Measurements from ENCODE around the gene DOCK8.

DOCK8 gene

DNA sequence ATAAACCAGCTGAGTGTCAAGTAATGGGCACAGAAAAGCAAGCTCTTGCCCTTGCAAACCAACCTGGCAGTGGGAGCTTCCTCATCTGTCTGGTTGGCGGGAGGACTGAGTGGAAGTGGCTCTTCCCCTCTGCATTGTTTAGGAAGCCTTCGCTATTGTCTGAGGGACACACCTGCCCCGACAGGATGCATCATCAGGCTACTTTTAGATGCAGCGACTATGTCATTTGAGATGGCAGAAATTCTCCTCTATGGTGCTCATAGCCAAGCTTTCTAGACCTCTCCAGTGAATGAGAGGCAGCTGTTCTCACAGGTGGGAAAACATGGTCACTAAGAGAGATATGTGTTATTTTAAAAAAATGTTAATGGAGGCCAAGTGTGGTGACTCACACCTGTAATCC lies 104.0 kb downstream of the DOCK8 start:
- DNase-seq: peak; percentile 18

DNA sequence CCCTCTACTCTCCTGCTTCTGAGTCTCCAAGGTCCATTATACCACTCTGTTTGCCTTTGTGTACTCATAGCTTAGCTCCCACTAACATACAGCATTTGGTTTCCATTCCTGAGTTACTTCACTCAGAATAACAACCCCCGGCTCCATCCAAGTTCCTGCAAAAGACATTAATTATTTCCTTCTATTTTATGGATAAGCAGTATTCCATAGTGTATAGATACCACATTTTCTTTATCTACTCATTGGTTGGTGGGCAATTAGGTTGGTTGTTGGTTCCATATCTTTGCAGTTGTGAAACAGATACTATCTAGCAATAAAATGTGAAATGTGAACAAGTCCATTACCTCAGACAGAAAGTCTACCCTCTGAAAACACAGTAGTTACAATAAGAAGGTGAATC lies 110.3 kb downstream of the DOCK8 start:
- no peak for DNase-seq

- no peak for DNase-seq
Observed at GRCh38 chr9:326667-327066, 112.0 kb downstream of the DOCK8 start.

- DNase-seq: no peak
Observed at GRCh38 chr9:328453-328852, 113.8 kb downstream of the DOCK8 start.

DNA sequence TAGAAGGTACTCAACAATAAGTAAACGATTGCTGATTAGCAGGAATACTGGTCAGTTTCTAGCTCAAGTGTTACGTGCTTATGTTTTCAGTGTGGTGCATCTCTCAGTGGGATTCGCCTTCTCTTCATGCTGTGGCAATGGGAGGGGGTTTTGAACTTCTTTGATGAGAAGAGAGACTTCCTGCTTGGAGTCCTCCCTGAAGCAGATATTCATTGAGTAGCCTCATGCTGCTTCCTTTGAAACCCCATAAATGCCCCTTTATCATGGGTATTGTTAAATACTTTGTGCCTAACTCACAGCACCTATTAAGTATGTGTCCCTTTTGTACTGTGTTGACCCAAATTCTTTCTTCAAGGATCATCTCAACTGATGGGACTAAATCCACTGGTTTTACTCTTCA lies 116.5 kb downstream of the DOCK8 start:
- DNase-seq: no peak

- no peak for DNase-seq
Observed at GRCh38 chr9:335373-335772, 120.7 kb downstream of the DOCK8 start.

DNA sequence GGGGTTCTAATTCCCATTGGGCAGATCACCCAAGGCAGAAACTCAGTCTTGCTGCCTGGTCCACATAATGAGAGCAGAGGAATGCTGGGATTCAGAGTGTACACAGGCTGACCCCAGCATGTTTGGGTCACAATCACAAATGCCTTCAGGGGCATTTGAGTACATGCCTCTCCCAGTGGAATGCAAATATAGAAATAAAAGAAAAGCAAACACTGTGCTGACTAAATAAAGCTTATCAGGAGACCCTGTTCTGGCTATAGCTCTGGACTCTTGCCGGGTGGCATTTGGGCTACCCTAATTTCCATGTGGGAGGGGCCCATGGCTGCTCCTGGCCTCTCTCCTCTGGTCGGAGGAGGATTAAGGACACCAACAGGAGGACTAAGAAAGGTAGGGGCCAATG lies 121.4 kb downstream of the DOCK8 start:
- DNase-seq: no peak

DNA sequence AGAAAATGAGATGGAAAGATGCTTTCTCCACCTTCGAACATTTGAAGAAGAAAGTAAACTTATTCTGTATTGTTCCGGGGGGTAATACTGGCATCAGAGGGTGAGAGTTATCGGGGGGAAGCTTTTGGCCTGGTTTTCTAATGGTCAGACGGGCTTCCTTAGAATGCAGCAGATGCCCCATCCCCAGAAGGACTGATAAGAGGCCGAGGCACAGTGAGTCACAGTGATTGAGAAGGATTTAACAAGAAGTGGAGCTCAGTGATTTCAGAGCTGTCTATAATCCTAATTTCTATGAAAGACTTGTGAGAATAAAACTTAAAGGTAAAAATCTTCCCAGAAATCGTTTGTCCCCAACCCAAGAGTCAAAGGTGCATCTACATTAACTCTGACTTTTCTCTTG lies 123.9 kb downstream of the DOCK8 start:
- DNase-seq: no peak

- no peak for DNase-seq
Observed at GRCh38 chr9:341634-342421, 127.2 kb downstream of the DOCK8 start.

DNA sequence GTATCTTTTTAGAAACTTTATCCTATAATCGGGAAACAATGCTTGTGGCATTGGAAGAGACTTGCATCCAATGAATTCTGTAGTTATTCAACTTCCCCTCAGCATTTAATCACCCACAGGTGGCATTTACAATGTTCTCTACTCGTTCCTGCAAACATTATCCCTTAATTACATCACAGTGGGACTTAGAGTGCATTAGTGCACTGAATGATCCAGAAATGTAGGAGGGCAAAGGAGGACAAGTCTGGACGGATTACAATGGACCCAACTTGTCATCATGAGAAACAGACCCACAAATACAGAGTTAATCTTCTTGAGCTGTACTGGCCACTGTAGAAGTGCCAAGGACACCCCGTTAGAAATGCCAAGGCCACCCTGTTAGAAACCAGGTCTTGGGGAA lies 129.1 kb downstream of the DOCK8 start:
- DNase-seq: no peak

- no peak for DNase-seq
Observed at GRCh38 chr9:346111-346571, 131.5 kb downstream of the DOCK8 start.

- DNase-seq: no peak
Observed at GRCh38 chr9:347667-348292, 133.1 kb downstream of the DOCK8 start.

DNA sequence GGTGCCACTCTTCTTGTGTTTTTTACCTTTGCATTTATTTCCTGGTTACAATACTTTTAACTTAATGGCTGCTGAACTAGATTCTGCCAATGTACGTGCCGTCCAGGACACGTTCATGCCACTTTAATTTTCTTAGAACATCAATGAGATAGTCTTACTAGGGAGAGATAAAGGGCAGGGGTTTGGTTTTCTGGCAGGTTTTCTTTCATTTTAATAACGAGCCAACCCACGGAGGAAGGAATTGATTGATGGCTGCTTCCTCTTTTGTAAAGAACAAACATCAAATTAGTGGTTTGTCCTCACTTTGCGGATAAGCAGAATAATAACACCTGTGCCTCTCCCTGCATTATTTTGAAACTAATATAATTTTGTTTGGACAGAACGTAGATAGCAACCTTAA lies 135.7 kb downstream of the DOCK8 start:
- no peak for DNase-seq

DNA sequence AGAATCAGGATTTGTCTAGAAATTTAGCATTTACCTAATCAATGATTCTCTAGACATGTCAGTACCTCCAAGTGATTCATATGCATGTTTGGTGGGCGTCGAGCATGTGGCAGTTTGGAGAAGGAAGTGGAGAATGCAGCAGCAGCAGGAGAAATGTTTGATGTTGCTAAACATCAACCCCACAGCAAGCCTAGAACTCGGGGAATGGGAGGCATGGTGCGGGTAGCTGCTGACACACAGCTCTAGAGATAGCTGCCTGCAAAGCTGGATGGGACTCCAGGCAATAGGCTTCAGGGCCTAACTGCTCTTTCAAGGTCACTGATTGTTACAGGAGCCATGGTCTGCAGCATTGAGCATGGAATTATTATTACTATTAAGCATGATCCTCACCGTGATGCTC lies 137.3 kb downstream of the DOCK8 start:
- DNase-seq: no peak

DNA sequence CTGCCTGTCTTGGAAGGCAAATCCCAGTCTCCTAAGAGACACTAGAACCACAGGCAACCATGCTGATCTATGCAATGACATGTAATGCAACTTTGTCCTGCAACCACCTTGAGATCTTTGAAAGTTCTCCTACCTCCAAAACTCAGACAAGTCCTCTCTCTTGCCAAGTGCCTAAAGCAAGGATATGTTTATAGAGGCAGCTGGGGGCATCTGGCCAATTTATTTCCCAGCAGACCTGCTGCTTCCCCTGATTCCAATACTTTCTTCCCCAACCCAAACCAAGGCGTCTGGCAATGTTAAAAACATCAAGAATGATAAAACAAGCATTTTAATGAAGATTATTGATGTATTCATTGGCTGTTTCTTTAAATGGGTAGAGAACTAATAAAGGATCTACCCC lies 138.4 kb downstream of the DOCK8 start:
- no peak for DNase-seq

- no peak for DNase-seq
Observed at GRCh38 chr9:354453-354852, 139.8 kb downstream of the DOCK8 start.

- DNase-seq: no peak
Observed at GRCh38 chr9:357560-357959, 142.9 kb downstream of the DOCK8 start.

- no peak for DNase-seq
Observed at GRCh38 chr9:362561-363273, 148.1 kb downstream of the DOCK8 start.

GRCh38 chr9:363274-363612 lies 148.6 kb downstream of the DOCK8 start:
- DNase-seq: no peak

GRCh38 chr9:365436-365835 lies 150.8 kb downstream of the DOCK8 start:
- no peak for DNase-seq

- DNase-seq: no peak
Observed at GRCh38 chr9:366620-367019, 152.0 kb downstream of the DOCK8 start.

GRCh38 chr9:370086-370485 lies 155.4 kb downstream of the DOCK8 start:
- no peak for DNase-seq

DNA sequence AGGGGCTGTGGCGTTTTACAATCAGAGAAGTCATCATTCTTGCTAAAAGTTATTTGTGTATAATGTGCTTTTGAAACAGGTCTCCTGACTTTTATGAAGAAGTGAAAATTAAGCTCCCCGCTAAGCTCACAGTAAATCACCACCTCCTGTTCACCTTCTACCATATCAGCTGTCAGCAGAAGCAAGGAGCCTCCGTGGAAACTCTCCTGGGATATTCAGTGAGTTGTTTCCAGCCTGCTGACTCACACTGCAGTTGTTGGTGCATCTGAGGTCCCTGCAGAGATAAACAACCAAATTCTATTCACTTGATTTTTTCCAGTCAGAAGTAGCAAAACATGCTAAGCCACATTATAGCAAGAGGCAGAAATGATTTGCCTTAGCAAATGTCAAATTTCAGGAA lies 156.7 kb downstream of the DOCK8 start:
- no peak for DNase-seq

DNA sequence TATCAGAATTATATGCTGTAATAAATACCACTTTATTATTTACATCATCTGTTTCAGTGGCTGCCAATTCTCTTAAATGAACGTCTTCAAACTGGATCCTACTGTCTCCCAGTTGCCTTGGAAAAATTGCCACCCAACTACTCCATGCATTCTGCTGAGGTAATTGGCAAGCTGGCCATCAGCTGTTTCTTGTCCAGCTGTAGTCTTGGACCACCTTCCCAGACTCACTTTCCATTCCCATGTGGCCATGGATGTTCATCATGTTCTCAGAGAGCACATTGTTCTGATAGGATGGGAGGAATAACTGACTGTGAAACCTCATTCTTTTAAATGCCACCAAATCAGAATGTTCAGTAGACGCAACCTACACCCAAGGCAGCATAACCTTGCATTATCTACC lies 157.5 kb downstream of the DOCK8 start:
- no peak for DNase-seq

Measured in SHP77 treated with DMSO at 0.1 percent for 48 hours (cell line).